Neutrophil (primary cell): ENCODE results near the gene IL17RC.

Experiments used
- H3K27ac ChIP-seq: fragments of 200-600 bp; sonication (generic); 2 replicates; pipeline ENCODE4 v1.5.1; 2016; ENCODE audit warnings: mild to moderate bottlenecking, moderate library complexity
- H3K27me3 ChIP-seq: fragments of 200-600 bp; sonication (generic); 2 replicates; pipeline ENCODE4 v1.6.0; 2016; ENCODE audit warnings: mild to moderate bottlenecking
- H3K36me3 ChIP-seq: fragments of 200-600 bp; sonication (generic); 2 replicates; pipeline ENCODE4 v1.5.1; 2017
- H3K4me1 ChIP-seq, 2 experiments: fragments of 200-600 bp in 1 of 2; sonication (generic) in 1 of 2; 1 replicate in 1 of 2; 2 replicates in 1 of 2; pipeline versions ENCODE4 v1.5.1 to v1.6.1; 2013 to 2016; ENCODE audit warnings: low read depth in 1 of 2, low read length in 1 of 2, mild to moderate bottlenecking in 1 of 2, moderate library complexity in 1 of 2; ENCODE audit not compliant: control insufficient read depth in 1 of 2, insufficient read depth in 1 of 2
- H3K4me3 ChIP-seq, 2 experiments: fragments of 200-600 bp in 1 of 2; sonication (generic) in 1 of 2; 1 replicate in 1 of 2; 2 replicates in 1 of 2; pipeline ENCODE4 v1.5.1; 2013 to 2016; ENCODE audit warnings: low read depth in 1 of 2, low read length in 1 of 2, mild to moderate bottlenecking in 1 of 2, moderate library complexity in 1 of 2
- H3K9me3 ChIP-seq: fragments of 200-600 bp; sonication (generic); 2 replicates; pipeline ENCODE4 v1.5.1; 2016
- TF ChIP-seq, protein P1 (sequence below): fragments of 200-600 bp; sonication (generic); IDR thresholded peaks from 2 replicates; pipeline ENCODE4 v1.5.1; 2016; ENCODE audit warnings: antibody characterized with exemption

The IL17RC gene

DNA sequence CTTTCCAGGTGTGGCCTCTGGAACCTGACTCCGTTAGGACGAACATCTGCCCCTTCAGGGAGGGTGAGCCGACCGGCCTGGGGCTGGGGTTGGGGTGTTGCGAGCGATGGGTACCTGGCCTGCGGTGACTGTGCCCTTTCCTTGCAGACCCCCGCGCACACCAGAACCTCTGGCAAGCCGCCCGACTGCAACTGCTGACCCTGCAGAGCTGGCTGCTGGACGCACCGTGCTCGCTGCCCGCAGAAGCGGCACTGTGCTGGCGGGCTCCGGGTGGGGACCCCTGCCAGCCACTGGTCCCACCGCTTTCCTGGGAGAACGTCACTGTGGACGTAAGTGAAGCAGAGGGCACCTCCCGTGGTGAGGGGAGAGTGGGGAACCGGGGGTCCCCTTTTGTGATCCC is 11.3 kb downstream of the IL17RC start:
- TF ChIP-seq, protein P1, sequence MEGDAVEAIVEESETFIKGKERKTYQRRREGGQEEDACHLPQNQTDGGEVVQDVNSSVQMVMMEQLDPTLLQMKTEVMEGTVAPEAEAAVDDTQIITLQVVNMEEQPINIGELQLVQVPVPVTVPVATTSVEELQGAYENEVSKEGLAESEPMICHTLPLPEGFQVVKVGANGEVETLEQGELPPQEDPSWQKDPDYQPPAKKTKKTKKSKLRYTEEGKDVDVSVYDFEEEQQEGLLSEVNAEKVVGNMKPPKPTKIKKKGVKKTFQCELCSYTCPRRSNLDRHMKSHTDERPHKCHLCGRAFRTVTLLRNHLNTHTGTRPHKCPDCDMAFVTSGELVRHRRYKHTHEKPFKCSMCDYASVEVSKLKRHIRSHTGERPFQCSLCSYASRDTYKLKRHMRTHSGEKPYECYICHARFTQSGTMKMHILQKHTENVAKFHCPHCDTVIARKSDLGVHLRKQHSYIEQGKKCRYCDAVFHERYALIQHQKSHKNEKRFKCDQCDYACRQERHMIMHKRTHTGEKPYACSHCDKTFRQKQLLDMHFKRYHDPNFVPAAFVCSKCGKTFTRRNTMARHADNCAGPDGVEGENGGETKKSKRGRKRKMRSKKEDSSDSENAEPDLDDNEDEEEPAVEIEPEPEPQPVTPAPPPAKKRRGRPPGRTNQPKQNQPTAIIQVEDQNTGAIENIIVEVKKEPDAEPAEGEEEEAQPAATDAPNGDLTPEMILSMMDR, result no peak
- H3K4me1 ChIP-seq, result peaks cover 9 to 10% of the 10 kb centered on the region in 2 experiments
- H3K36me3 ChIP-seq, result no peaks in the 10 kb centered on the region

DNA sequence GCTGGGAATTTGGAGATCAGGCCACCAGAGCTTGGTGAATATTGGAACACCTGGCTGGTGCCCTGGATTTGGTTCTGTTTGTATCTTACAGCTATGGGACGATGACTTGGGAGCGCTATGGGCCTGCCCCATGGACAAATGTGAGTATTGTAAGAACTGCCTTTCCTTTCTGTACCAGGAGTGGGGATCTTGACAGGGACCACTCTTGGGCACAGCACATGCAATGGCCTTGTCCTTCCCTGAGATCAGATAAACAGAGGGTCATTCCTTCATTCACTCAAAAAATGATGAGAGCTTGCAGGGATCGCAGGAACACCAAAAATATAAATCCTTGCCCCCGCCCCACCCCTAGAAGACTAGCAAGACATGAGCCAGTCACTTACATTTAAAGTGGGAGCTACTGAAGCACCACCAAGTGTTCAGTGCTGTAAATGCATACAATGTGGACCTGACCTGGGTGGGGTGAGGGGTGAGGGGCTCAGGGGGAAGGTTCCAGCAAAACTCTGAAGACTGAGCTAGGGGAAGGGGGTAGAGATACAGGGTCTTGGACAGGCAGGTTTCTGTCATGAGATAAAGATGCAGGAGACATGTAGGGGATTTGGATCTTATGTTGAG is 14.0 kb downstream of the IL17RC start:
- H3K4me1 ChIP-seq, result peaks cover 19 to 20% of the 10 kb centered on the region in 2 experiments
- no peak overlapping the region for H3K4me3 ChIP-seq
- H3K9me3 ChIP-seq, result no peaks in the 10 kb centered on the region
- no peaks in the 10 kb centered on the region for H3K27me3 ChIP-seq
- H3K27ac ChIP-seq, result no peak overlapping the region
- no peaks in the 10 kb centered on the region for H3K36me3 ChIP-seq
- TF ChIP-seq, protein P1, result no peak

More for the DNA sequence above, 11.3 kb downstream of the IL17RC start:
- H3K9me3 ChIP-seq, result no peaks in the 10 kb centered on the region
- H3K27ac ChIP-seq, result no peak overlapping the region
- H3K4me3 ChIP-seq, result no peak overlapping the region
- no peaks in the 10 kb centered on the region for H3K27me3 ChIP-seq

- H3K27me3 ChIP-seq, result no peaks in the 10 kb centered on the region
- peak overlapping the region; percentile 87 to 100 for H3K4me3 ChIP-seq
- no peaks in the 10 kb centered on the region for H3K36me3 ChIP-seq
- H3K27ac ChIP-seq, result peak overlapping the region; percentile 76
- H3K4me1 ChIP-seq, result peaks cover 20 to 21% of the 10 kb centered on the region in 2 experiments
- TF ChIP-seq, protein P1, result no peak
- H3K9me3 ChIP-seq, result no peaks in the 10 kb centered on the region
Observed at GRCh38 chr3:9932535-9932842, 15.6 kb downstream of the IL17RC start.

GRCh38 chr3:9932843-9933560 is 16.1 kb downstream of the IL17RC start:
- Histone ChIP-seq H3K27me3 (no peaks in the 10 kb centered on the region), H3K9me3 (no peaks in the 10 kb centered on the region), H3K4me1 (peaks cover 20 to 21% of the 10 kb centered on the region in 2 experiments), H3K36me3 (no peaks in the 10 kb centered on the region), H3K27ac (peak overlapping the region; percentile 76), H3K4me3 (peak overlapping the region; percentile 87 to 100)
- TF ChIP-seq, protein P1, result peak; percentile 71

DNA sequence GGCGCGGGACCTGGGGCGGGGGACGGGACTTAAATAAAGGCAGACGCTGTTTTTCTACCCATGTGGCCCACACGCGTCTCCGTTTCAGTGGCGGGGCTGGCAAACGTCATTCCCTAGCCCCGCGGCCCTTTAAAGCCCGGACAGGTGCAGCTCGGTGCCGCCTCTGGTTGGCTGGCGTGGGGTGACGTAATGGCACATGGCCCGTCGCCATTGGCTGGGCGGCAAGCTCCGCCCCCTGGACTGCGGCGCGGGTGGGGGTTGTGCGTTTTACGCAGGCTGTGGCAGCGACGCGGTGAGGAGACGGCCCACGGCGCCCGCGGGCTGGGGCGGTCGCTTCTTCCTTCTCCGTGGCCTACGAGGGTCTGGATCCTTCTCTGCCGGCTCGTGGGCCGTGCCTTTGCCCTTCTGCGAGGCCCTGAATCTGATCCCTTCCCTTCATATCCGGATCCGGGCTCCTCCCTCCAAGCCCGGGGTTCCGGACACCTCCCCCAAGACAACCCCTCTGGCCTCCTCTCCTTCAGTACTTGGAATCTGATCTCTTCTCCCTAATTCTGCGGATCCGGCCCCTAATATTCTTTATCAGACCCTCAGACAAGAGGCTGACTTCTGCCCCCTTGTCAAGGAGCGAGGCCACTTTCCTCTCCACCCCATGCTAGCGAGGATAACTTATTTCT is 16.8 kb downstream of the IL17RC start, which contains the start of gene CRELD1:
TSS of gene CRELD1 (plus strand) at position 274 of the 674 bp plus-strand sequence. CDS start 605 bp downstream, outside the sequence.
- Histone ChIP-seq H3K9me3 (no peaks in the 10 kb centered on the region), H3K27me3 (no peaks in the 10 kb centered on the region), H3K36me3 (no peaks in the 10 kb centered on the region), H3K27ac (peak within 1 kb of the TSS; percentile 76), H3K4me3 (peak within 1 kb of the TSS; percentile 87 to 100), H3K4me1 (peaks cover 20 to 21% of the 10 kb centered on the region in 2 experiments)
- TF ChIP-seq, protein P1, result peak; percentile 32
